Trophoblast cell (in vitro differentiated cells and primary cell): ENCODE data around the gene TMEM107.

Source experiments
- DNase-seq, 2 donors: peaks; one replicate each; pipeline ENCODE4 v3.0.0-alpha.2; 2016
- H2AFZ ChIP-seq: 2 replicates; pipeline ENCODE4 v1.6.1; 2013; ENCODE audit warnings: low read length, moderate library complexity, mild to moderate bottlenecking; ENCODE audit not compliant: insufficient read depth, poor library complexity
- H2AK5ac ChIP-seq: 2 replicates; pipeline ENCODE4 v1.6.1; 2013; ENCODE audit warnings: mild to moderate bottlenecking, low read length
- H2BK120ac ChIP-seq: 2 replicates; pipeline ENCODE4 v1.6.1; 2013; ENCODE audit warnings: low read length, mild to moderate bottlenecking, moderate library complexity; ENCODE audit not compliant: insufficient read depth, poor library complexity
- H2BK12ac ChIP-seq: 2 replicates; pipeline ENCODE4 v1.6.1; 2013; ENCODE audit warnings: mild to moderate bottlenecking, low read length, moderate library complexity
- H2BK5ac ChIP-seq: 2 replicates; pipeline ENCODE4 v1.6.1; 2013; ENCODE audit warnings: low read length, low read depth, moderate library complexity, mild to moderate bottlenecking; ENCODE audit not compliant: poor library complexity
- H3K14ac ChIP-seq: 2 replicates; pipeline ENCODE4 v1.6.1; 2013; ENCODE audit warnings: mild to moderate bottlenecking, low read length
- H3K18ac ChIP-seq: 2 replicates; pipeline ENCODE4 v1.6.1; 2013; ENCODE audit warnings: mild to moderate bottlenecking, low read length
- H3K23ac ChIP-seq: 2 replicates; pipeline ENCODE4 v1.6.1; 2013; ENCODE audit warnings: low read length
- H3K27ac ChIP-seq: 2 replicates; pipeline ENCODE4 v1.5.1; 2013; ENCODE audit warnings: low read depth, mild to moderate bottlenecking, inconsistent platforms, low read length, moderate library complexity
- H3K27me3 ChIP-seq: 2 replicates; pipeline ENCODE4 v1.6.1; 2013; ENCODE audit warnings: inconsistent platforms, mild to moderate bottlenecking, low read length, moderate library complexity; ENCODE audit not compliant: insufficient read depth
- H3K36me3 ChIP-seq, 2 experiments: 1 replicate in 1 of 2; 2 replicates in 1 of 2; pipeline ENCODE4 v1.6.1; 2013; ENCODE audit warnings: low read length in 2 of 2, mild to moderate bottlenecking in 2 of 2, moderate library complexity in 1 of 2; ENCODE audit not compliant: insufficient read depth in 2 of 2, control insufficient read depth in 1 of 2
- H3K4ac ChIP-seq: 2 replicates; pipeline ENCODE4 v1.6.1; 2013; ENCODE audit warnings: low read depth, mild to moderate bottlenecking, low read length, moderate library complexity
- H3K4me1 ChIP-seq, 2 experiments: 1 replicate in 1 of 2; 2 replicates in 1 of 2; pipeline ENCODE4 v1.6.1; 2013; ENCODE audit warnings: low read length in 2 of 2, mild to moderate bottlenecking in 2 of 2, moderate library complexity in 1 of 2; ENCODE audit not compliant: insufficient read depth in 2 of 2, control insufficient read depth in 1 of 2
- H3K4me2 ChIP-seq: 2 replicates; pipeline ENCODE4 v1.6.1; 2013; ENCODE audit warnings: inconsistent platforms, mild to moderate bottlenecking, low read length, moderate library complexity
- H3K4me3 ChIP-seq: 2 replicates; pipeline ENCODE4 v1.5.1; 2013; ENCODE audit warnings: mild to moderate bottlenecking, low read depth, low read length, inconsistent platforms
- H3K79me1 ChIP-seq: one replicate; pipeline ENCODE4 v1.6.1; 2013; ENCODE audit warnings: low read length
- H3K79me2 ChIP-seq: 2 replicates; pipeline ENCODE4 v1.6.1; 2013; ENCODE audit warnings: low read length, mild to moderate bottlenecking; ENCODE audit not compliant: control insufficient read depth, insufficient read depth, poor library complexity
- H3K9ac ChIP-seq: 2 replicates; pipeline ENCODE4 v1.6.1; 2013; ENCODE audit warnings: mild to moderate bottlenecking, low read length
- H3K9me3 ChIP-seq: 2 replicates; pipeline ENCODE4 v1.6.1; 2013; ENCODE audit warnings: low read depth, mild to moderate bottlenecking, control low read depth, inconsistent platforms, low read length; ENCODE audit not compliant: insufficient read depth
- H4K12ac ChIP-seq: 2 replicates; pipeline ENCODE4 v1.6.1; 2013; ENCODE audit warnings: low read depth, mild to moderate bottlenecking, low read length, moderate library complexity
- H4K8ac ChIP-seq: 2 replicates; pipeline ENCODE4 v1.6.1; 2013; ENCODE audit warnings: low read depth, mild to moderate bottlenecking, low read length, moderate library complexity
- H4K91ac ChIP-seq: one replicate; pipeline ENCODE4 v1.6.1; 2013; ENCODE audit warnings: low read depth, mild to moderate bottlenecking, low read length, moderate library complexity
- WGBS: extraction: QIAGEN DNeasy Blood & Tissue Kit; methylation state at CpG from one replicate; pipeline ENCODE4 v1.1.7; 2013; ENCODE audit warnings: missing lambda C conversion rate; ENCODE audit not compliant: insufficient read length, insufficient coverage; ENCODE audit errors: extremely low coverage; 5-methylcytosine and 5-hydroxymethylcytosine counted together

TMEM107 gene

DNA sequence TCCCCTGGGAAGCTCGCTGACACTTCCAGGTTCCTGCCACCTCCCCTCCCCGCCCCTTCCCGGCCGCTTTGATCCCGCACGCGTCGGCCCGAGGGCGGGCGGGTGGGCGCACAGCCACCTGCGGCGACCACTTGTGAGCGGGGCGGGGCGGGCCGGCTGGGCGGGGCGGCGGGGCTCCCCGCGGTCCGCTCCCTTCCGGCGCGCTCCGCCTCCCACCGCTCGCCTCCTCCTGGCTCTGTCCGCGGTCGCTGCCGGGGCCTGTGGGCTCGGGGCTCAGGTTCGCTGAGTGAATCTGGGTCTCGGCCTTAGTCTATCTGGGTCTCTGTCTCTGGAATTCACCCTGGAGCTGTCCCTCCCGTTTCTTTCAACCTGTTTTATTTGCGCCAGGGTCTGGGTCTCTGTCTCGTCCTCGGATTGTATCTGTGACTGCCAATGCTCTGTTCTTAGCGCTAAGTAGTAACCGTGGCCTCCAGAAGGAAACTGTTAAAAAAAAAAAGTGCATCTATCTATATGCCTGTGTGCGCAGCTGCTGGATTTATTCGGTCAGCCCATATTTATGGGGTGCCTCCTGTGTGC is 49.6 kb downstream of the TMEM107 start:
- no peak overlapping the region for H2BK5ac ChIP-seq
- peak overlapping the region; percentile 70 for H2AFZ ChIP-seq
- peaks cover 38% of the 10 kb centered on the region for H3K27me3 ChIP-seq
- H3K4ac ChIP-seq = no peak overlapping the region
- H2AK5ac ChIP-seq = no peak overlapping the region
- no peak overlapping the region for H4K12ac ChIP-seq
- no peak overlapping the region for H3K23ac ChIP-seq
- H3K4me1 ChIP-seq = peaks cover 26 to 37% of the 10 kb centered on the region in 2 experiments
- no peaks in the 10 kb centered on the region for H3K36me3 ChIP-seq
- H3K18ac ChIP-seq = no peak overlapping the region
- no peaks in the 10 kb centered on the region for H3K79me1 ChIP-seq
- H3K4me2 ChIP-seq = peak overlapping the region; percentile 88
- H4K8ac ChIP-seq = no peak overlapping the region
- H3K14ac ChIP-seq = no peak overlapping the region
- H3K79me2 ChIP-seq = no peaks in the 10 kb centered on the region
- H3K4me3 ChIP-seq = peak overlapping the region; percentile 65
- no peak overlapping the region for H2BK120ac ChIP-seq
- no peak overlapping the region for H3K9ac ChIP-seq
- H3K27ac ChIP-seq = no peak overlapping the region
- H3K9me3 ChIP-seq = peaks cover 3% of the 10 kb centered on the region
- DNase-seq = peak in 1 of 2 donors; percentile 53
- no peak overlapping the region for H4K91ac ChIP-seq
- H2BK12ac ChIP-seq = no peak overlapping the region
- WGBS = no CpG with 5 or more reads among the region's 45 CpGs

DNA sequence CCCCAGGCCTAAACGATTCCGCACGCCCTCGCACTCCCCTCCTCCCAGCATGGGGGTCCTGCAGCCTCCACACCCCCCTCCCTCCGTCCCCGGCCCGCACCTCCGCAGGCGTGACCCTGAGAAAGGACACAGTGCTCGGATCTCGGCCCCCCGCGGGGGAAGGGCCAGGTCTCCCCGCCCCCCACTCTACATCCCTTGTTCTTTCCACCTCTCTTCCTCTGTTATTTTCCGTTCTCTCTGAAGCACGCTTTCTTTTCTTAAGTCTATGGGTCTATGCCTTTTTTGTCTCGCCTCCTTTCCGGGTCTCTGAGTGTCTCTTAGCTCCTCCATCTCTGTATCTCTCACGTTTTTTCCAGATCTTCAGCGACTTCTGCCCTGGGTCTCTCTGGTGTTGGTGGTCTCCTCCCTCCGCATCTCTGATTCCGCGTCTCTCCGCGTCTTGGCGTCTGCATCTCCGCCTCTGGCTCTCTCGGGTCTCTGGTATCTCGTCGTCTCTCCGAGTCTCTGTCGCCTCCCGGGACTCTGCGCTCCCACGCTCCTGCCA is 50.2 kb downstream of the TMEM107 start:
- H2BK120ac ChIP-seq = no peak overlapping the region
- no peak overlapping the region for H4K8ac ChIP-seq

GRCh38 chr17:8125154-8125946 is 50.8 kb downstream of the TMEM107 start:
- Histone ChIP-seq H3K27me3 (peaks cover 38% of the 10 kb centered on the region), H3K79me2 (no peaks in the 10 kb centered on the region), H4K12ac (no peak overlapping the region), H2AK5ac (no peak overlapping the region), H2BK12ac (no peak overlapping the region), H3K36me3 (no peaks in the 10 kb centered on the region), H4K91ac (no peak overlapping the region), H3K79me1 (no peaks in the 10 kb centered on the region), H2BK5ac (no peak overlapping the region), H3K9me3 (peaks cover 3% of the 10 kb centered on the region), H3K4ac (no peak overlapping the region), H3K4me2 (peak overlapping the region; percentile 80), H3K9ac (no peak overlapping the region), H3K4me3 (peak overlapping the region; percentile 67), H3K23ac (no peak overlapping the region), H2BK120ac (no peak overlapping the region), H2AFZ (peak overlapping the region; percentile 23), H3K27ac (no peak overlapping the region), H3K14ac (no peak overlapping the region), H3K18ac (no peak overlapping the region), H3K4me1 (peaks cover 26 to 41% of the 10 kb centered on the region in 2 experiments), H4K8ac (no peak overlapping the region)
- WGBS = no CpG with 5 or more reads among the region's 40 CpGs
- peak; percentile 56 to 82 for DNase-seq

More for the DNA sequence above, 50.2 kb downstream of the TMEM107 start:
- Histone ChIP-seq H3K4me2 (peak overlapping the region; percentile 80), H3K27ac (no peak overlapping the region), H3K79me2 (no peaks in the 10 kb centered on the region), H3K9me3 (peaks cover 3% of the 10 kb centered on the region), H2AFZ (peak overlapping the region; percentile 26), H2BK12ac (no peak overlapping the region), H2BK5ac (no peak overlapping the region), H3K9ac (no peak overlapping the region), H3K4me3 (peak overlapping the region; percentile 67), H3K23ac (no peak overlapping the region), H3K27me3 (peaks cover 38% of the 10 kb centered on the region), H3K14ac (no peak overlapping the region), H3K36me3 (no peaks in the 10 kb centered on the region), H2AK5ac (no peak overlapping the region), H4K91ac (no peak overlapping the region), H4K12ac (no peak overlapping the region), H3K4me1 (peaks cover 26 to 39% of the 10 kb centered on the region in 2 experiments), H3K4ac (no peak overlapping the region), H3K18ac (no peak overlapping the region), H3K79me1 (no peaks in the 10 kb centered on the region)
- WGBS = no CpG with 5 or more reads among the region's 35 CpGs
- peak in 1 of 2 donors; percentile 44 for DNase-seq

- peaks cover 3% of the 10 kb centered on the region for H3K9me3 ChIP-seq
- peak overlapping the region; percentile 58 for H3K4me3 ChIP-seq
- no CpG with 5 or more reads among the region's 24 CpGs for WGBS
- H4K91ac ChIP-seq = no peak overlapping the region
- no peak overlapping the region for H2BK120ac ChIP-seq
- H3K23ac ChIP-seq = no peak overlapping the region
- H3K9ac ChIP-seq = no peak overlapping the region
- peak in 1 of 2 donors; percentile 31 for DNase-seq
- no peak overlapping the region for H2BK12ac ChIP-seq
- H4K12ac ChIP-seq = no peak overlapping the region
- H4K8ac ChIP-seq = no peak overlapping the region
- peaks cover 38% of the 10 kb centered on the region for H3K27me3 ChIP-seq
- H3K27ac ChIP-seq = no peak overlapping the region
- peak overlapping the region; percentile 80 for H3K4me2 ChIP-seq
- no peak overlapping the region for H2BK5ac ChIP-seq
- H3K4me1 ChIP-seq = peaks cover 26 to 41% of the 10 kb centered on the region in 2 experiments
- no peak overlapping the region for H3K14ac ChIP-seq
- H3K18ac ChIP-seq = no peak overlapping the region
- no peak overlapping the region for H3K4ac ChIP-seq
- H3K79me1 ChIP-seq = no peaks in the 10 kb centered on the region
- no peaks in the 10 kb centered on the region for H3K79me2 ChIP-seq
- H3K36me3 ChIP-seq = no peaks in the 10 kb centered on the region
- no peak overlapping the region for H2AK5ac ChIP-seq
- no peak overlapping the region for H2AFZ ChIP-seq
These were observed 51.6 kb downstream of the TMEM107 start for GRCh38 chr17:8124350-8125153.
